GM21423 (cell line): ENCODE data around the gene PRDM2.

Source experiments
- ATAC-seq: cut with Tn5 transposase; IDR thresholded peaks from one replicate; pipeline ENCODE4 v1.9.1; 2021; ENCODE audit warnings: mild to moderate bottlenecking, moderate library complexity; ENCODE audit not compliant: unreplicated experiment

PRDM2 gene

DNA sequence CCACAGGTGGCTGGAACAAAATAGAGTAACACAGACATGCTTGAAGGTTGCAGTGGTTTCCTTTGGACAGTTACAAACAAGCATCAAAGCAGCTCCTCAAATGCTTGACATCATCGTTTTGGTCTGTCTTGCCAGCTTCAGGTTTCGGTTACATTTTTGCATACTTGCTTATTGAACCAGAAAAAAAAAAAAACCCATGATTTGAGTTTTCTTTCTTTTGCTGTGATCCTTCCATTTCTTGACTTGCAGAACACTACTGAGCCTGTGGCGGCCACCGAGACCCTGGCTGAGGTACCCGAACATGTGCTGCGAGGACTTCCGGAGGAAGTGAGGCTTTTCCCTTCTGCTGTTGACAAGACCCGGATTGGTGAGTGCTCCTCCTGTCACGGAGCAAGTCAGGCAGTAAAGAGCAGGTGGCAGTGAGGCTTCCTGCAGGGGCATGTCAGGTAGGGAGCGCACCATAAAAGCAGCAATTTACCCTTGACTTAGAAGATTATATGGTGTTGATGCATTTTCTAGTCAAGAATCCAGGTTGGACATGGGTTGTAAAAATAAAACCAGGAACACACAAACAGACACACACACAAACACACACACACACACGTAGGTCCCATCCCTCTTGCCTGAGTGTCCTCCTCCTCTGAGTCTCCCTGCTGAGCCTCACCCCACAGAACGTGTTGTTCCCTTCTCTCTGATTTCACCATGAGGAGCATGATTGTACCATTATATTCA is 30.9 kb downstream of the PRDM2 start:
- ATAC-seq = peak; percentile 89

GRCh38 chr1:13731897-13732296 is 31.9 kb downstream of the PRDM2 start:
- no peak for ATAC-seq

DNA sequence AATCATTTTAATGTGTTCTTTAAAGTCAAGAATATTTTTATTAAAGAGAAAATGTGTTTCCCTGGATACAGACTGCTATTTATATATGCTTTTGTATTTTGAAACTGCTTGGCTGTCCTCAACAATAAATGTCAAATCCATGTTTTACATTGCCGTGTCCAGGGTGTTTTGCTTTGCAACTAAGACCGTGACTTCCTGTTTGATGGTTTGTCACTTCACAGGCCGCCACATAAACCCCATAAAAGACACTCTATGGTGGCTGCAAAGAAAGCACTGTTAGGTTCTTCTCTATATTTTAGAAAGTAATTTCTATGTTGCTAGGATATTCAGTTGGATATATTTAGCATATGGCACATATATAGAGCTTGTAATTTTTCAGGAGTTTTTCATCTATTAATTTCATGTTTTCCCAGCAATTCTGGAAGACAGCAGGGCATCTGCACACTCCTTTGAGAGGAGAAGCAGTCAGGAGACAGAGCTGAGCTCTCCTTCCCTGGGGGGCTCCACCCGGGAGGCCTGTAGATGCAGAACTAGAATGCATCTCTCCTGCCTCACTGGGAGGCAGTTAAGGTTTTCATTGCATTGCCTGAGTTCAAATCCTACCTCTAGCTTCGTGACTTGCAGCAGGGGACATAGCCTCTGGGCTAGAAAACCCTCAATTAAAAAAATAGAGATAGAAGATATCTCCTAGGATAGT is 33.1 kb downstream of the PRDM2 start:
- ATAC-seq = no peak

GRCh38 chr1:13733711-13734110 is 33.7 kb downstream of the PRDM2 start:
- ATAC-seq = no peak

DNA sequence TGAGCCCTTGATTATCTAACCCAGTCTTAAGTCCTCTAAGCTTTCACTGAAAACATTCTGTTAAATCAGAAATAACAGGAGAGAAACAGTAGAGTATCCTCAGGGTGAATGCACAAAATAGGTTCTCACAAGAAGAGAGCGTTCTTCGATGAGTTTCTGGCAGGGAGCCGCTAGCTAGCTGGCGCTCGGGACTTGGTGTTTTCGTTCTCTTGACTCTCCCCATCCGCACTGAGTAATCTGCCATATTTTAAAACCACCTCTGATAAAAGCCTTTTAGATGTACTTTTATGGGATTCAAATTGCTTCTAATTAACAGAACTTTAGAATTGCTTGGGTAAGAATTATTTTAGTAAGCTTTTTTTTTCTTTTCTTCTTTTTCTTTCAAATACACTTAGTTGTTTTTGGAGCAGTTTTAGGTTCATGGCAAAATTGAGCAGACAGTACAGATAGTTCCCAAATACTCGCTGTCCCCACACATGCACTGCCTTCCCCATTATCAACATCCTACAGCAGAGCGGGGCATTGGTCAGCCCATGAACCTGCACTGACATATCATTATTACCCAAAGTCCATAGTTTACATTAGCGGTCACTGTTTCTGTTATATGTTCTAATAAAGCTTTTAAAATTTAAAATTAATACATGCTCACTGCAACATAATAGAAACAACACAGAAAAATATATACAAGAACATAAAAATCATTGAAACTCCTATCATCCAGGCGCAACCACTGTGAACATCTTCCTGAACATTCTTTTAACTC is 35.4 kb downstream of the PRDM2 start:
- no peak for ATAC-seq

DNA sequence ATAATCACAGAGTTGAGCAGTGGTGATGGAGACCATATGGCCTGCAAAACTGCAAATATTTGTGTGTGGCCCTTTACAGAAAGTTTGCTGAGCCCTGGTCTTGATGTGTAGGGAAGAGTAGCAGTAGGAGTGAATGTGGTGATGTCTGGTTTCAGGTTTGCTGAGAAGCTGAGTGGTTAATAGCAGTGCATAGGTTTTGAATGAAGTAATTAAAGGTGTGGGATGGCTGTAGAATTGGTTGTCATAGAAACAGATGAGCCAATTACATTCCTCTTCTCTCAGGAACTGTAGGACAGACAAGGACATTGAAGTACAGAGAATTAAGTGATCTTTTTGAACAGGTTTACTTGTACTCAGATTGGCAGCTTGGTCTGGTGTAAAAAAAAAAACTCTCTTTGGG is 37.4 kb downstream of the PRDM2 start:
- no peak for ATAC-seq

GRCh38 chr1:13746342-13746741 is 46.4 kb downstream of the PRDM2 start:
- ATAC-seq = no peak

DNA sequence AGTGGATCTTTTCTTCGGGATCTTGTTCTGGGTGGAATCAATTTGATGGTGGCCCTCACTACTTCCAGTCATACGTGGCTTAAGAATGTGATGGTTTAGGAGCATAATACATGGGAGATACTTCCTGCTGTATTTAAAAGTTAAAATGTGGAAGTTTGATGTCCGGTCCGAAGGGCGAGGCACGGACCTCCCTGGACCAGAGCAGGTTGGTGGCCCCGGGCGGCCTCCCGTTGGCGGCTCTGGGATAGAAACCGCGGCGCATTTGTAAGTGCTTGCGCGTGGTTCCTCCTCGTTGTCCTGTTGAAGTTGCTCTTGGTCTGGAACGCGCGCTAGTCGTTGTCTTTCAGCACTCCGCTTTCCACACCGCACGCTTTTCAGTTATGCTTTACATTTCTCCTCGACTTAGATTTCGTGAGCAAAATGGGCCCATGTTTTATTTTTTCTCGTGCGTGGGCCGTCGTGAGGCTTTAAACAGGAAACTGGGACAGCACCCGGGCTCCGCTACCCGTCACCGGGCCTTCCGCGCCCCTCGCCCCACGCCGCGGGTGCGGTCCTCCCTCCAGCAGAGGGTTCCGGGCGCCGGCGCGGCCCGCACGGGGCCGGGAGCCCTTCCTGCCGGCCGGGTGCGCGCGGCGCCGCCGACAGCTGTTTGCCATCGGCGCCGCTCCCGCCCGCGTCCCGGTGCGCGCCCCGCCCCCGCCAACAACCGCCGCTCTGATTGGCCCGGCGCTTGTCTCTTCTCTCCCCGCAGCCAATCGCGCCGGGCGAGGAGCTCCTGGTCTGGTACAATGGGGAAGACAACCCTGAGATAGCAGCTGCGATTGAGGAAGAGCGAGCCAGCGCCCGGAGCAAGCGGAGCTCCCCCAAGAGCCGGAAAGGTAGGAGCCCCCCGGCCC is 48.9 kb downstream of the PRDM2 start:
- peak; percentile 76 for ATAC-seq

- peak; percentile 18 for ATAC-seq
Observed at GRCh38 chr1:13749543-13750341, 49.8 kb downstream of the PRDM2 start.

- no peak for ATAC-seq
Observed at GRCh38 chr1:13751458-13751871, 51.5 kb downstream of the PRDM2 start.

DNA sequence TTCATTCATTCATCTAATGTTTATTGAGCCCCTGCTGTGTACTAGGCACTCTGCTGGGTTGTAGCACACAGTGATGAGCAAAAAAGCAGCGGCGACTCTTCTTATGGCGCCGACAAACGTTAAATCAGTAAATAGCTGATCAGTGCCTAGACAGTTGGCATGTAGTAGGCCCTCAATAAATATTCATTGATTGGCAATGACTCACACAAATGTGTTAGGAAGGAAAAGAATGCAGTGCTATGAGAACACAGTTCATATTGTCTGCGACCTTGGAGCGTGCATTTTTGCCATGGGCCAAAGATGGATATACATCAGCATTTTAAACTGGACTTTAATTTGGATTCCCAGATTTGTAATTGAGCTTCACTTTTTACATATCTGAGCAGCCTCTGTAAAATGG is 52.0 kb downstream of the PRDM2 start:
- no peak for ATAC-seq

GRCh38 chr1:13752852-13753251 is 52.9 kb downstream of the PRDM2 start:
- no peak for ATAC-seq

DNA sequence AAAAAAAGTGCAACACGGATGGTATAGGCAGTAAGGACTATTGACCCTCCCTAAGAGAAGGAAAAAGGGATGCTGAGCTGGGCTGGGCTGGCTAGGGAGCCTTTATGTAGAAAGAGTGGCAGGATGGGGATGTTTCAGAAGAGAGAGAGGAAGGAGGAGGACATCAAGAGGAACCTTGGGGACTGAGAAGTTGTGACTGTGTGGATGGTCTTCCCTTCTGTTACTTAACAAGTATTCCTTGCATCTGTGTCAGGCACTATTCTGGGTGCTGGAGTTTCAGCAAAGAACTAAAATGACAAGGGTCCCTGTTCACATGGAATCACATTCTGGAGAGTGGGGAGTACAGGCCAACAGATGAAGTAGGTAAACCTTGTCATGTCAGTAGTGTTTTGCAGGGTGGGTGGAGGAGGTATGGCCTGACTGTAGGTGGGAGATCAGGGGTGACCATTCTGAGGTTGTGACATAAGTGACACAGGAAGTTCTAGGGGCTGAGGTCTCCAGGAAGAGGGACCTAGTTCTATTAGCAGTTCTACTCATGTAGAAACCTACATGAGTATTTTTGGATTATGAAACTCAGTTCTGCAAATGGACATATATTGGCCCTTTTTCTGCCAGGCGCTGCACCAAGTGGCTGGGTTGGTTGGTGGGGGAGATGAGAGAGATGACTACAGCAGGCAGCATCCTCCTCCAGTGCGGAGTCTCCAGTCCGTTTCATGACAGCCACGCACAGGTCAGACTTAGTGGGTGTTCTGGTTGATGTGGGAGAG is 53.8 kb downstream of the PRDM2 start:
- peak; percentile 34 for ATAC-seq

GRCh38 chr1:13754510-13755103 is 54.6 kb downstream of the PRDM2 start:
- no peak for ATAC-seq

- ATAC-seq = no peak
Observed at GRCh38 chr1:13756557-13757315, 56.7 kb downstream of the PRDM2 start.

DNA sequence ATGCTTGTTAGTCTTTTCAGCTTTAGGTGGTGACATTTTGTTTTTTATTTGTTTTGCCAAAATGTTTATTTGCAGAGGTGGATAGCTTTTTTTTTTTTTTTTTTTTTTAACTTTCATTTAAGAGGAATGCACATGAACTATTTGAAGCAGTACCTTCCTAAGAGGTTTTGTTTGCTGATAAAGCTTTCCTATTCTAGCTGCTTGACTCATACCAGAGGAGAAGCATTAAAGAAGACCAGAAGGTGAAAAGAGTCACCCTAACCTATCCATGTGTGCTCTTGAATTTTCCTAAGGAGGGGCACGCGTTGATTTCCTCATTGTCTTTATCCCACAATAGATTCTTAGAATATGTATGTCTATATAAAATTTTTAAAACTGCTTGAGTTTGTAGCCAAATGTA is 57.7 kb downstream of the PRDM2 start:
- ATAC-seq = no peak

- ATAC-seq = no peak
Observed at GRCh38 chr1:13759072-13759471, 59.1 kb downstream of the PRDM2 start.

DNA sequence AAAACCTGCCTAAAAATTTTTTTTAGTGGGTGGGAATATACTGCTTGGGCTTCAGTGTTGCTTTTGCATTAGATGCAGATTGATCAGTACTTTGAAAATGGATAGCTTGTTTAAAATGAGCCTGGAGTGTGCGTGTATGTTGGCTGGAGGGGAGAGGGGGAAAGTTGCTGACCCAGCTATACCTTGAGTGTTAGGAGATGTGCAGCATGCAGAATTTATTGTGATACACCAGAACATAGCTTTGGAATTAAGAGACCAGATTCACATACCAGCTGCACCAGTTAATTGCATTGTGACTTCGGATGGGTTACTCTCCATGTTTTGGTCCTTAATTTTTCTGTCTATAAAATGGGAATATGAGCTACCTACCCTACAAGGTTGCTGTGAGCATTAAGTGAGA is 60.4 kb downstream of the PRDM2 start:
- no peak for ATAC-seq
